Stomach (tissue), 9 donors: ENCODE measurements around the gene SGIP1. TPM values are rescaled to one million over a fixed set of nuclear protein-coding genes. Genes with fewer than 3 reads are reported as not detected.

Experiments
- DNase-seq, 2 donors: peaks; one replicate each; pipeline versions ENCODE4 v3.0.0 to v3.0.0-alpha.2; 2013 to 2019
- H3K27ac ChIP-seq, 5 donors: fragments of 200-600 bp in 4 of 5; sonication (generic) in 4 of 5; one replicate each; pipeline ENCODE4 v1.5.1; 2013 to 2019; ENCODE audit warnings: mild to moderate bottlenecking in 1 of 5, moderate library complexity in 1 of 5
- H3K27me3 ChIP-seq, 3 donors: fragments of 200-600 bp; sonication (generic); one replicate each; pipeline ENCODE4 v1.5.1; 2017 to 2019; ENCODE audit warnings: mixed run types in 1 of 3
- H3K36me3 ChIP-seq, 4 donors: fragments of 200-600 bp; sonication (generic); 1 replicate in 3 of 4; 2 replicates in 1 of 4; pipeline ENCODE4 v1.5.1; 2016 to 2019
- H3K4me1 ChIP-seq, 4 donors: fragments of 200-600 bp; sonication (generic); one replicate each; pipeline ENCODE4 v1.5.1; 2016 to 2019
- H3K4me3 ChIP-seq, 4 donors: fragments of 200-600 bp; sonication (generic) in 3 of 4; one replicate each; pipeline ENCODE4 v1.5.1; 2016 to 2019; ENCODE audit warnings: mild to moderate bottlenecking in 1 of 4
- H3K9me3 ChIP-seq, 4 donors: fragments of 200-600 bp; sonication (generic); one replicate each; pipeline ENCODE4 v1.5.1; 2016 to 2019
- EP300 ChIP-seq: sonication (generic); formaldehyde crosslinking; IDR thresholded peaks from one replicate; pipeline ENCODE4 v1.6.1; 2017; ENCODE audit warnings: antibody characterized with exemption
- POLR2A ChIP-seq, 4 donors: fragments of 450-650 bp; IDR thresholded peaks; one replicate each; pipeline ENCODE4 v1.6.1; 2016; ENCODE audit warnings: antibody characterized with exemption in 4 of 4, control low read depth in 2 of 4, mild to moderate bottlenecking in 1 of 4, moderate library complexity in 1 of 4
- POLR2AphosphoS5 ChIP-seq, 3 donors: sonication (generic); formaldehyde crosslinking; IDR thresholded peaks; one replicate each; pipeline ENCODE4 v1.6.1; 2016; ENCODE audit warnings: antibody characterized with exemption in 3 of 3
- WGBS, 5 donors: extraction: QIAGEN DNeasy Blood & Tissue Kit in 3 of 5; methylation state at CpG; one replicate each; pipeline versions ENCODE4 v1.1.5 to v1.1.7; 2013 to 2018; 5-methylcytosine and 5-hydroxymethylcytosine counted together
- intact Hi-C: fragments of 100-400 bp; cut with DNase I; formaldehyde crosslinking; loops from one replicate; pipeline ENCODE4 v1.15.1; 2023; ENCODE audit warnings: low total_unique reads
- polyA plus RNA-seq, 3 donors: library from polyadenylated mRNA; stranded (reverse); fragments of 200-250 nt; gene quantifications; one replicate each; pipeline ENCODE4 v1.2.3, GENCODE V29; 2013
- total RNA-seq, 5 donors: library from RNA; depleted of rRNA; stranded (reverse); fragments of >200 nt; gene quantifications; one replicate each; pipeline versions ENCODE4 v1.1.0 to v1.2.3, GENCODE V29; 2014 to 2016
- TF ChIP-seq, protein P1 (sequence below), 7 experiments: fragments of 450-650 bp in 4 of 7; fragments of 200-600 bp in 3 of 7; sonication (generic) in 3 of 7; IDR thresholded peaks; one replicate each; pipeline ENCODE4 v1.5.1; 2016 to 2019; ENCODE audit warnings: antibody characterized with exemption in 7 of 7, control low read depth in 2 of 7, mild to moderate bottlenecking in 1 of 7
- donor health status: healthy with polysubstance abuse.
- donor health status: Bipolar disorder and iron deficiency.
- donor health status: healthy.

Gene SGIP1
- total and polyA plus RNA-seq, 8 donors = 1.2 to 44.9 (median 3.0) TPM; not detected in 1

DNA sequence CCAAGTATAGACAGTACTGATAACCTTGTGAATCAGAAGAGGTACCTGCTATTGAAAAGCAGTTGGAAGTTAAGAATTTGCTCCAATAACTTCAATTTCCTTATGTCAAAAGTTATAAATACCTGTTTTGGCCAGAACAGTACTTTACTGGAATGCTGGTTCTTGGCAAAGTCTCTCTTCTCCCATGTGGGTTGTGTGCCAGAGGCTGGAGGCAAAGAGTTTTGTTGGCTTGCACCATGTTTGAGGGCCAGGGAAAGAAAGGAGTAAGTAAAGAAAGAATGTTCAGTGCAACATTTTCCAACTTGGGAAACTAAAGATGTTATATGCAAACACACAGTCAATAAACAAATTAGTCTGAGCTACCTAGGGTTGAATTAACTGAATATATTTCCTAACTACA, 151.3 kb downstream of the SGIP1 start:
- DNase-seq = no peak
- intact Hi-C loops = no loop called here
- TF ChIP-seq EP300 (no peak), POLR2AphosphoS5 (IDR thresholded peaks at IDR 0.05) (no peak), POLR2A (IDR thresholded peaks at IDR 0.05) (no peak)
- TF ChIP-seq, protein P1, sequence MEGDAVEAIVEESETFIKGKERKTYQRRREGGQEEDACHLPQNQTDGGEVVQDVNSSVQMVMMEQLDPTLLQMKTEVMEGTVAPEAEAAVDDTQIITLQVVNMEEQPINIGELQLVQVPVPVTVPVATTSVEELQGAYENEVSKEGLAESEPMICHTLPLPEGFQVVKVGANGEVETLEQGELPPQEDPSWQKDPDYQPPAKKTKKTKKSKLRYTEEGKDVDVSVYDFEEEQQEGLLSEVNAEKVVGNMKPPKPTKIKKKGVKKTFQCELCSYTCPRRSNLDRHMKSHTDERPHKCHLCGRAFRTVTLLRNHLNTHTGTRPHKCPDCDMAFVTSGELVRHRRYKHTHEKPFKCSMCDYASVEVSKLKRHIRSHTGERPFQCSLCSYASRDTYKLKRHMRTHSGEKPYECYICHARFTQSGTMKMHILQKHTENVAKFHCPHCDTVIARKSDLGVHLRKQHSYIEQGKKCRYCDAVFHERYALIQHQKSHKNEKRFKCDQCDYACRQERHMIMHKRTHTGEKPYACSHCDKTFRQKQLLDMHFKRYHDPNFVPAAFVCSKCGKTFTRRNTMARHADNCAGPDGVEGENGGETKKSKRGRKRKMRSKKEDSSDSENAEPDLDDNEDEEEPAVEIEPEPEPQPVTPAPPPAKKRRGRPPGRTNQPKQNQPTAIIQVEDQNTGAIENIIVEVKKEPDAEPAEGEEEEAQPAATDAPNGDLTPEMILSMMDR (IDR thresholded peaks at IDR 0.05) = no peak
- H3K9me3 ChIP-seq = no peaks in the 10 kb centered on the region
- H3K27me3 ChIP-seq = no peaks in the 10 kb centered on the region
- H3K27ac ChIP-seq = no peak overlapping the region
- peaks cover 0 to 15% (median 4%) of the 10 kb centered on the region in 4 donors for H3K36me3 ChIP-seq
- no peak overlapping the region for H3K4me3 ChIP-seq
- no peaks in the 10 kb centered on the region for H3K4me1 ChIP-seq

DNA sequence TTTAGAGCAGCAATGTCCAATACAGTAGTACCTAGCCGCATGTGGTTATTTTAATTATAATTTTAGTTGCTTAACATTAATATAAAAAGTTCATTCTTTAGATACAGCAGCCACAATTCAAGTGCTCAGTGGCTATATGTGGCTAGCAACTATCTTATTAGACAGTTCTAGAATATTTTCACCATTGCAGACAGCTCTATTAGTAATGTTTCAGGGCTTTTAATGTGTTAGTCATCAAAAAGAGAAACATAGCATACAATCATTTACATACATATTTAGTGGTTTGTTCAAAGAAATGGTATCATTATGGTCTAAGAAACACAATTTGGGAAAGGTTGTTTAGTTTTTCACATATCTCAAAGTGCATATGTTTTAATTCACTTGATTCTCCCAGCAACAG, 151.7 kb downstream of the SGIP1 start:
- no peak for DNase-seq
- TF ChIP-seq, protein P1 (IDR thresholded peaks at IDR 0.05) = no peak
- TF ChIP-seq POLR2AphosphoS5 (IDR thresholded peaks at IDR 0.05) (no peak), POLR2A (IDR thresholded peaks at IDR 0.05) (no peak), EP300 (no peak)
- no peak overlapping the region for H3K27ac ChIP-seq
- intact Hi-C loops = no loop called here
- 92 to 100% (median 96%) methylated on average over 1 of the region's 1 CpG for WGBS, 5 donors
- H3K9me3 ChIP-seq = no peaks in the 10 kb centered on the region
- H3K27me3 ChIP-seq = no peaks in the 10 kb centered on the region
- H3K4me1 ChIP-seq = no peaks in the 10 kb centered on the region
- peaks cover 0 to 15% (median 4%) of the 10 kb centered on the region in 4 donors for H3K36me3 ChIP-seq
- H3K4me3 ChIP-seq = no peak overlapping the region

DNA sequence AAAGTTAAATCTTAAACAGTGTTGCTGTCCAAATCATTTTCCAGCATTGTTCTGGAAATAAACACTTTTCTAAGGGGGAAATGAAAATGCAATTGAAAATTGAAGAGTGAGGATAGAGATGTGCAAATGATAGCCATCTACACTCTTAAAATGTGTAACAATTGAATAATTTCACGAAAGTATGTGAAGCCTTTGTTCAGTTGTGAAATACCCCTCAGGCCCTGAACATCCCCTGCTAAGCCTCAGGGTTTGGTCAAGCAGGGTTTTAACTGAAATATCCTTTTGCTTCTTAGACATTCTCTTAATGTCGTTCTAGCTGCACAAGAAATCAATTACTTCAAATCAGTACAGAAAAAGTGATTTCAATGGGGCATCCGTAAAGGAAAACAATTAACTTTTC, 152.5 kb downstream of the SGIP1 start:
- no peaks in the 10 kb centered on the region for H3K4me1 ChIP-seq
- no peak overlapping the region for H3K27ac ChIP-seq
- H3K4me3 ChIP-seq = no peak overlapping the region
- no peaks in the 10 kb centered on the region for H3K9me3 ChIP-seq
- no peak for TF ChIP-seq POLR2A (IDR thresholded peaks at IDR 0.05)
- no peak for TF ChIP-seq POLR2AphosphoS5 (IDR thresholded peaks at IDR 0.05)
- TF ChIP-seq, protein P1 (IDR thresholded peaks at IDR 0.05) = no peak
- TF ChIP-seq EP300 = no peak
- intact Hi-C loops = no loop called here
- no peak for DNase-seq
- WGBS, 5 donors = 87 to 95% (median 91%) methylated on average over 3 of the region's 3 CpGs
- H3K36me3 ChIP-seq = peaks cover 0 to 15% (median 4%) of the 10 kb centered on the region in 4 donors
- H3K27me3 ChIP-seq = no peaks in the 10 kb centered on the region

DNA sequence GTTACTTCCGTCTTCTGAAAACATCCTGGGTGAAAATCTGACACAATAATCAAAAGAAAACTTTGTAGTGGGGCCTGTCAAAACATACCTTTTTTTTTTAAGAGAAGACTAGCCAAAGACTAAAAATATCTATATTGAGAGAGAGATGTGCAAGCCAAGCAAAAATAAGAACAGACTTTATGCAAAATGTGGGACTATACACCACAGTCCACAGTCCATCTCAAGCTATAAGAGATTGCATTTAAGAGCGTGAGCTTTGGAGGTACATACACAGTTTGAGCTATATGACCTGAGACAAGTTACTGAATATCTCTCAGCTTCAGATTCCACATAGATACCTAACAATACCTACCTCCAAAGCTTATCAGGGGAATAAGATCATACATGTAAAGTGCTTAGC, 153.4 kb downstream of the SGIP1 start:
- Histone ChIP-seq H3K27ac (no peak overlapping the region), H3K27me3 (no peaks in the 10 kb centered on the region), H3K4me1 (no peaks in the 10 kb centered on the region), H3K36me3 (peaks cover 0 to 12% (median 4%) of the 10 kb centered on the region in 4 donors), H3K4me3 (no peak overlapping the region), H3K9me3 (no peaks in the 10 kb centered on the region)
- intact Hi-C loops = no loop called here
- DNase-seq = no peak
- 78 to 90% (median 86%) methylated on average over 2 of the region's 2 CpGs for WGBS, 5 donors
- TF ChIP-seq EP300 (no peak), POLR2A (IDR thresholded peaks at IDR 0.05) (no peak), POLR2AphosphoS5 (IDR thresholded peaks at IDR 0.05) (no peak)
- TF ChIP-seq, protein P1 (IDR thresholded peaks at IDR 0.05) = no peak
